ENCODE measurements around the gene ELAVL1.

The ELAVL1 gene

GRCh38 chr19:7912697-7913564 is 92.5 kb downstream of the ELAVL1 start:
- Histone ChIP-seq H3K9ac (ENCODE audit: low read length) (no peak overlapping the region), H3K79me2 (ENCODE audit: low read length) (peaks cover 16% of the 10 kb centered on the region), H3K9me3 (replicated peaks; ENCODE audit: insufficient read depth, low read length) (no peaks in the 10 kb centered on the region), H3K27ac (ENCODE audit: low read length) (no peak overlapping the region), H4K20me1 (ENCODE audit: insufficient read depth, low read length) (peaks cover 6% of the 10 kb centered on the region; the same call in 1 of the 2 replicates), H3K4me3 (ENCODE audit: low read length) (no peak overlapping the region), H3K4me1 (ENCODE audit: low read length) (peaks cover 7% of the 10 kb centered on the region; the same call in 1 of the 2 replicates), H3F3A (ENCODE audit: insufficient read depth, low read length) (0 out of 2 replicates have a peak, but pooled peaks cover 7% of the 10 kb centered on the region), H2AFZ (ENCODE audit: low read length) (no peak overlapping the region), H3K36me3 (replicated peaks; ENCODE audit: insufficient read depth, low read length) (no peaks in the 10 kb centered on the region; the same call in 1 of the 2 replicates), H3K9me2 (replicated peaks; ENCODE audit: insufficient read depth, low read length) (no peaks in the 10 kb centered on the region), H3K27me3 (replicated peaks; ENCODE audit: insufficient read depth, low read length) (peaks cover 25% of the 10 kb centered on the region), H3K4me2 (ENCODE audit: low read depth, low read length) (no peak overlapping the region)
- TF ChIP-seq EZH2 (optimal IDR thresholded peaks at IDR 0.05; ENCODE audit: low read depth, low read length) = no peak
- no peak for TF ChIP-seq CTCF (IDR thresholded peaks at IDR 0.05; ENCODE audit: low read length)
- TF ChIP-seq EZH2phosphoT487 (IDR thresholded peaks at IDR 0.05; ENCODE audit: low read length) = no peak
- no peak for DNase-seq

- TF ChIP-seq EZH2phosphoT487 (IDR thresholded peaks at IDR 0.05; ENCODE audit: low read length) = no peak
- no peak for TF ChIP-seq EZH2 (optimal IDR thresholded peaks at IDR 0.05; ENCODE audit: low read depth, low read length)
- no peak for TF ChIP-seq CTCF (IDR thresholded peaks at IDR 0.05; ENCODE audit: low read length)
- DNase-seq = no peak
- 0 out of 2 replicates have a peak, but pooled peaks cover 7% of the 10 kb centered on the region for H3F3A ChIP-seq (ENCODE audit: insufficient read depth, low read length)
- H3K9me3 ChIP-seq (replicated peaks; ENCODE audit: insufficient read depth, low read length) = no peaks in the 10 kb centered on the region
- peaks cover 10% of the 10 kb centered on the region for H4K20me1 ChIP-seq (ENCODE audit: insufficient read depth, low read length)
- H3K4me3 ChIP-seq (ENCODE audit: low read length) = no peak overlapping the region
- no peak overlapping the region for H3K9ac ChIP-seq (ENCODE audit: low read length)
- H3K27me3 ChIP-seq (replicated peaks; ENCODE audit: insufficient read depth, low read length) = peaks cover 18% of the 10 kb centered on the region
- H3K4me2 ChIP-seq (ENCODE audit: low read depth, low read length) = no peak overlapping the region
- H2AFZ ChIP-seq (ENCODE audit: low read length) = no peak overlapping the region
- no peaks in the 10 kb centered on the region; the same call in 1 of the 2 replicates for H3K36me3 ChIP-seq (replicated peaks; ENCODE audit: insufficient read depth, low read length)
- peaks cover 23% of the 10 kb centered on the region for H3K79me2 ChIP-seq (ENCODE audit: low read length)
- no peak overlapping the region for H3K27ac ChIP-seq (ENCODE audit: low read length)
- peaks cover 4% of the 10 kb centered on the region; the same call in 1 of the 2 replicates for H3K4me1 ChIP-seq (ENCODE audit: low read length)
- H3K9me2 ChIP-seq (replicated peaks; ENCODE audit: insufficient read depth, low read length) = no peaks in the 10 kb centered on the region
Measured at GRCh38 chr19:7912144-7912696, 93.2 kb downstream of the ELAVL1 start.

GRCh38 chr19:7911508-7912143 is 93.8 kb downstream of the ELAVL1 start:
- Histone ChIP-seq H3K4me2 (ENCODE audit: low read depth, low read length) (no peak overlapping the region), H3K4me1 (ENCODE audit: low read length) (peaks cover 4% of the 10 kb centered on the region; the same call in 1 of the 2 replicates), H3K27me3 (replicated peaks; ENCODE audit: insufficient read depth, low read length) (peaks cover 13% of the 10 kb centered on the region), H3K36me3 (replicated peaks; ENCODE audit: insufficient read depth, low read length) (no peaks in the 10 kb centered on the region; the same call in 1 of the 2 replicates), H3K27ac (ENCODE audit: low read length) (no peak overlapping the region), H3F3A (ENCODE audit: insufficient read depth, low read length) (0 out of 2 replicates have a peak, but pooled peaks cover 7% of the 10 kb centered on the region), H4K20me1 (ENCODE audit: insufficient read depth, low read length) (peaks cover 10% of the 10 kb centered on the region), H2AFZ (ENCODE audit: low read length) (no peak overlapping the region), H3K9ac (ENCODE audit: low read length) (no peak overlapping the region), H3K9me2 (replicated peaks; ENCODE audit: insufficient read depth, low read length) (no peaks in the 10 kb centered on the region), H3K9me3 (replicated peaks; ENCODE audit: insufficient read depth, low read length) (no peaks in the 10 kb centered on the region), H3K4me3 (ENCODE audit: low read length) (no peak overlapping the region), H3K79me2 (ENCODE audit: low read length) (peaks cover 28% of the 10 kb centered on the region)
- DNase-seq = no peak
- TF ChIP-seq EZH2phosphoT487 (IDR thresholded peaks at IDR 0.05; ENCODE audit: low read length) (no peak), CTCF (IDR thresholded peaks at IDR 0.05; ENCODE audit: low read length) (no peak), EZH2 (optimal IDR thresholded peaks at IDR 0.05; ENCODE audit: low read depth, low read length) (no peak)

Data from MM.1S (cell line).